Retinal pigment epithelial cell (primary cell): ENCODE measurements around the gene TLE2.
"Not testable (repeated sequence)": the region's sequence is repeated elsewhere in the genome, so short reads cannot be mapped to it uniquely, and the experiment has no call there.

Experiments
- DNase-seq: peaks from one replicate; pipeline ENCODE4 v3.0.0-alpha.2; 2010; ENCODE audit warnings: low read depth
- H3K4me3 ChIP-seq: 2 replicates; pipeline ENCODE4 v1.5.1; 2011; ENCODE audit warnings: mild to moderate bottlenecking, low read length, control low read depth, moderate library complexity
- TF ChIP-seq, protein P1 (sequence below): conservative IDR thresholded peaks from 2 replicates; pipeline ENCODE4 v1.5.1; 2011; ENCODE audit warnings: low read depth, low read length, control low read depth, inconsistent platforms

TLE2 gene

DNA sequence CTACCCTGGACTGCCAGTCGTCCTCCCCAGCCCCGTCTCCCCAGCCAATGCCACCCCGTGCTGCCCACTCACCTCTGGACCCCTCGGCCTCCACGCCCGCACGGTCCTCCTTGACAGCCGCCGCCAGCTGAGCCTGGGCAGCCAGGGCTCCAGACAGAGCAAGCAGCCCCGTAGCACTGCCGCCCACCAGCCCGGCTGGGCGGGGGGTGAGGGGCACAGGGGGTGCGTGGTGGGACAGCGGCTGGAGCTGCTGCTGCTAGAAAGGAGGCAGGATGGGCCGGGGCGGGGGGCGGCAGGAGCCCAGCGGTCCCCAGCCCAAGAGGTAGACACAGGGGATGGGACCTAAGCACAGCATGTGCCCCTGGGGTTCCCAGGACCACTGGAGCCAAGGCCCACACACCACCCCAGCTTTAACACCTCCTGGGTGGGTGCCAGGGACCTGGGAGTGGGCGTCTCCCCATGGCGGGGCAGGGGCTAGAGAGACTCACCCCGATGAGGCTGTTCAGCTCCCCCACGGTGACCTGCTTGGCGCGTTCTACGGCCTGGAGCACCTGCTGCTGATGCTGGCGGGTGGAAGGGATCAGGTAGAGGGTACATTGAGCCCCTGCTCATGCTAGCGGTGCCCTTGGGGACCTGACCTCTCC, 9.7 kb downstream of the TLE2 start:
- no peak for DNase-seq
- H3K4me3 ChIP-seq, result no peak overlapping the region
- TF ChIP-seq, protein P1, sequence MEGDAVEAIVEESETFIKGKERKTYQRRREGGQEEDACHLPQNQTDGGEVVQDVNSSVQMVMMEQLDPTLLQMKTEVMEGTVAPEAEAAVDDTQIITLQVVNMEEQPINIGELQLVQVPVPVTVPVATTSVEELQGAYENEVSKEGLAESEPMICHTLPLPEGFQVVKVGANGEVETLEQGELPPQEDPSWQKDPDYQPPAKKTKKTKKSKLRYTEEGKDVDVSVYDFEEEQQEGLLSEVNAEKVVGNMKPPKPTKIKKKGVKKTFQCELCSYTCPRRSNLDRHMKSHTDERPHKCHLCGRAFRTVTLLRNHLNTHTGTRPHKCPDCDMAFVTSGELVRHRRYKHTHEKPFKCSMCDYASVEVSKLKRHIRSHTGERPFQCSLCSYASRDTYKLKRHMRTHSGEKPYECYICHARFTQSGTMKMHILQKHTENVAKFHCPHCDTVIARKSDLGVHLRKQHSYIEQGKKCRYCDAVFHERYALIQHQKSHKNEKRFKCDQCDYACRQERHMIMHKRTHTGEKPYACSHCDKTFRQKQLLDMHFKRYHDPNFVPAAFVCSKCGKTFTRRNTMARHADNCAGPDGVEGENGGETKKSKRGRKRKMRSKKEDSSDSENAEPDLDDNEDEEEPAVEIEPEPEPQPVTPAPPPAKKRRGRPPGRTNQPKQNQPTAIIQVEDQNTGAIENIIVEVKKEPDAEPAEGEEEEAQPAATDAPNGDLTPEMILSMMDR, result no peak

DNA sequence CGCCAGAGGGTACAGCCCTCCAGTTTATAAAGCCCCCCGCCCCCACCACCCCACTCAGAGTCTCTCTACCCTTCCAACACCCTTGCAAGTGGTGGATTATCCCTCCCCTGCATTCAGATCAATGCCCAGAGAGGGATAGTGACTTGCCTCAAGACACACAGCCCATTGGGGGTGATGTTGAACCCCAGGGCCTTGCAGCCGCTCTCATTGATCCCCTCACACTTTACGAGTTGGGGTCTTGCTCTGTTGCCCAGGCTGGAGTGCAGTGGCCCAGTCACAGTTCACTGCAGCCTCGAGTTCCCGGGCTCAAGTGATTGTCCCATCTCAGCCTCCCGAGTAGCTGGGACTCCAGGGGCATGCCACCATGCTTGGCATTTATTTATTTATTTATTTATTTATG, 11.2 kb downstream of the TLE2 start:
- no peak for DNase-seq
- no peak overlapping the region for H3K4me3 ChIP-seq
- TF ChIP-seq, protein P1, result no peak

DNA sequence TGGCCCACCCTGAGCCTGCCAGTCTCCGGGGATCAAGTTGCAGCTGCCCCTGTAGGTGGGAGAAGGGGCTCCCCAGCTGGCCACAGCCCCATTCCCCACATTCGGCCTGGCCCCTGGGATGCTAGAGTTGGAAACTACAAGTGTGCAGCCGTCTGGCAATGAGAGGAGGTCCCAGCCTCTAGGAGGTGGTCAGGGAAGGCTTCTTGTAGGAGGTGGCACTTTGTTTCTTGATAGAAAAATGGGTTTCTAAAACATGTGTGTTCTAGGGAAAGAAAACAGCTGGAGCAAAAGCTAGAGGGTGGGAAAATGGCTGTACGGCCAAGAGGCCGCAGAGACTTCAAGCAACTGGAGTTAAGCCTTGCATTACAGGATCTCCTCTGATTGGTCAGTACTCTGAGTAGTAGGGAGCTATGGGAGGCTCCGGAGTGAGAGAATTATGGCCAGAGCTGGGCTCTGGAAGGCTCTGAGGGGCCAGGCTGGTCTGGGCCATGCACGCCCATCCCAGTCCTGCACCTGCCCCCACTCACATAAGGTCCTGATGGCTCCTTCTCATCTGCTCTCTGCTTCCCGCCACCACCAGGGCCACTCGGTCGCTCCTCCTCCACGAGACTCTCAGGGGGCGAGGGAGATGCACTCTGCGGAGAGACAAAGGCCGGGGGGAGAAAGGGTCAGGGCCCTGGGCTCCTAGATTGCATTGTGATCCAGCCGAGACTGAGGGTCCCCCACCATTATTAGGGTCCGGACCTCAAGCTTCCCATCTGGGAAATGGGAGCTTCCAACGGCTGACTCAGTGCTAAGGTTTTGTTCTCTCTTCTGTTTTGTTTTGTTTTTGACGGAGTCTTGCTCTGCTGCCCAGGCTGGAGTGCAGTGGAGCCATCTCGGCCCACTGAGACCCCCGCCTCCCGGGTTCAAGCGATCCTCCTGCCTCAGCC, 13.7 kb downstream of the TLE2 start:
- TF ChIP-seq, protein P1, result no peak
- no peak overlapping the region for H3K4me3 ChIP-seq
- no peak for DNase-seq

DNA sequence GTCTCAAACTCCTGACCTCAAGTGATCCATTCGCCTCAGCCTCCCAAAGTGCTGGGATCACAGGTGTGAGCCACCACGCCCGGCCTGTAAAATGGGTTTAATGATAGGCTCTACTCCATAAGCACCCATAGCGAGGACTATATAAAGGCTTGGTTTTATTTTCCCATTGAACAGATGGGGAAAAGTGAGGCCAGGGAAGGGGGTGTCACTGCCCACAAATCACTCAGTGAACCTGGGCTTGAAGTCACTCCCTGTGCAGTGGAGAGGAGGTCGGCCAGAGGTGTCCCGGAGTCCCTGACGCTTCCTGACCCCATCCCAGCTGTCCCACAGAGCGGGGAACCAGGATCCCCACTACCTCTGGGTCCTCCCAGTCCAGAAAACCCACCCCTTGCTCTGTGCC, 14.9 kb downstream of the TLE2 start:
- no peak for DNase-seq
- TF ChIP-seq, protein P1, result no peak
- H3K4me3 ChIP-seq, result no peak overlapping the region

DNA sequence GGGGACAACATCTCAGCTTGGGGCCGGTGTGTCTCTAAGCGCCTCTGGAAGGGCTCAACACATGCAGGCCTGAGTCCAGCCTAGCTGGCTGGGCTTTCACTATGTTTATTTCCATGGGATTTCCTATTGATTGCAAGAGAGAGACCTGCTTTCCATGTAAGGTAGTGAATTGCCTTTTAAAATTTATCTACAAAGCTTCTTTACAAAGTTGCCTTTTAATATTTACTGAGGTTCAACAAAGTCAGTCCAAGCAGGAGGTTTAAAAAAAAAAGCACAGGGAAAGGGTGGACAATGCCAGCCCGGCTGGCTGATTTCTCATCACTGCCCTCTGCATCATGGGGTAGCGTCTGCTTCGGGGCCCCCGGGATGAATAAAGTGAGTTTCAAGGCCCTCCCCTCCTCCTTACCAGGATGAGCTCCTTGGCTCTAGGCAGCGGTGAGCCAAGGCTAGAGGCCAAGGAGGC, 15.8 kb downstream of the TLE2 start:
- no peak for DNase-seq
- TF ChIP-seq, protein P1, result no peak
- no peak overlapping the region for H3K4me3 ChIP-seq

DNA sequence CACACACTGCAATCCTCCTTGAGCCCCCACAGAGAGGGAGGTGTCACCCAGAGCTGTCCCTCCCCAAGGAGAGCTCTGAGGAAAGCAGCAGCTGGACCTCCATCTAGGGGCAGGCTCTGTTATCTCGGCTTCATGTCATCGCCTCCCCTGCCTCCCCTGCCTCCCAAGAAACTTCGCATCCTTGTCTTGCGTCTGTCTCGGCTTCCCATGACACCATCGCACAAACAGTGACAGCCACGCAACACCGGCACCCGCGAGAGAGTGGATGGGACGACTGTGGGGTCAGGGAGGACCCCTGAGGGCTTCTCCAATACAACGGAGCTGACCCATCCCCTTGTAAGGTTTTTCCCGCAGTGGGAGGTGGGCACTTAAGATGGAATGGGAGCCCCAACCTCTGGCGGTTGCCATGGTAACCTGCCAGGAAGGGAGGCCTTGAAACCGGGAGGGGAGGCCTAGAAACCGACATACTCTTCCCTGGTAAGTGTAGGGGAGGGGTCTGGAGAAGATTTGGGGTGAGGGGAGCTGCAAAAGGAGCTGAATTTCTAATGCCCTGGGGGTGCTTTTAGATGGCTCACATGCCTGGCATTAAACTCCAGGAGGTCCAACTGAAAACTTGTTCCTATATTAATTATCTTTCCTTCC, 16.3 kb downstream of the TLE2 start:
- TF ChIP-seq, protein P1, result no peak
- no peak overlapping the region for H3K4me3 ChIP-seq
- no peak for DNase-seq

DNA sequence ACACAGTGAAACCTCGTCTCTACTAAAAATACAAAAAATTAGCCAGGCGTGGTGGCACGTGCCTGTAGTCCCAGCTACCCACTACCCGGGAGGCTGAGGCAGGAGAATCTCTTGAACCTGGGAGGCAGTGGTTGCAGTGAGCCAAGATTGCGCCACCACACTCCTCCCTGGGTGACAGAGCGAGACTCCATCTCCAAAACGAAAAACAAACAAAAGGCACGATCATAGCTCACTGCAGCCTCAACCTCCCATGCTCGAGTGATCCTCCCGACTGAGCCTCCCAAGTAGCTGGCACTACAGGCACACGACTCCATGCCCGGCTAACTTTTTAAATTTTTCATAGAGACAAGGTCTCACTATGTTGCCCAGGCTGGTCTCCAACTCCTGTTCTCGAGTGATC, 17.0 kb downstream of the TLE2 start:
- not testable (repeated sequence) for DNase-seq, H3K4me3 ChIP-seq
